GM21717 (cell line): ENCODE results near the gene GRIK4.

Source experiments
- ATAC-seq: cut with Tn5 transposase; IDR thresholded peaks from one replicate; pipeline ENCODE4 v1.9.1; 2021; ENCODE audit warnings: mild to moderate bottlenecking, moderate library complexity; ENCODE audit not compliant: unreplicated experiment

The GRIK4 gene

DNA sequence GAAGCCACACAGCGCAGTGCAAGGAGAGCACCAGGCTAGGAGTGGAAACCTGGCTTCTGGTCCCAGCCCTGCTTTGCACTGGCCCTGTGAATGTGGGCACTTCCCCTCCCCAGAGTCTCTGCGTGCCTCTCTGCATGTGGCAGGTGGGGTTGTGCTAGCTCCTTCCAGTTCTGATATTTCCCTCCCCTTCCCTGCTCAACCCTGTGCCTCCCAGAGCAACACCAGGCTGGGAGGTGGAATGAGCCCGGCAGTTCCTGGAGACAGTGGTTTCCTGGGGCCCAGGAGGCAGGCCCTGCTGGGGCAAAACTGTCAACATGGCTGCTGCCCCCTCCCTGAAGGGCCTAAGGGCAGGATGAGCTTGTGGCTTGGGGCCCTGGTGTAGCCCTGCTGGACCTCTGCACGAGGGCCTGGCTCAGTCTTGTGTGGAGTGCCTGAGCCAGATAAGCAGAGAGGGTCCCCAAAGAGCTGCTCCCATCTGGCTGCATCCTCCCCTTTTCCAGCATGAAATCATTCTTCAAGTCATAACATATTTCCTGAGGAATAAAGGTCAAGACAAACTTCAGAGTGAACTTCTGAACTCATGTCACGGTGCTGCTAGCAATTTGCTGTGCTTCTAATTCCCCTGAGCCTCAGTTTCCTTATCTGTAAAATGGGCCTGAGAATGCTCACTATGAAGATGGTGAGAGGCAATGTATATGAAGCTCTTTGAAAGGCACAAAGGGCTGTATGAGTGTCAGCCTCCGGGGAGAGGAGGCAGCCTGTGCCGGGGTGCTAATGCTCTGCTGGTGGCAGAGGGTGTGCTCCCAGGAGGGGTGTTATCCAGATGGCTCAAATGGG, 116.0 kb downstream of the GRIK4 start:
- no peak for ATAC-seq

DNA sequence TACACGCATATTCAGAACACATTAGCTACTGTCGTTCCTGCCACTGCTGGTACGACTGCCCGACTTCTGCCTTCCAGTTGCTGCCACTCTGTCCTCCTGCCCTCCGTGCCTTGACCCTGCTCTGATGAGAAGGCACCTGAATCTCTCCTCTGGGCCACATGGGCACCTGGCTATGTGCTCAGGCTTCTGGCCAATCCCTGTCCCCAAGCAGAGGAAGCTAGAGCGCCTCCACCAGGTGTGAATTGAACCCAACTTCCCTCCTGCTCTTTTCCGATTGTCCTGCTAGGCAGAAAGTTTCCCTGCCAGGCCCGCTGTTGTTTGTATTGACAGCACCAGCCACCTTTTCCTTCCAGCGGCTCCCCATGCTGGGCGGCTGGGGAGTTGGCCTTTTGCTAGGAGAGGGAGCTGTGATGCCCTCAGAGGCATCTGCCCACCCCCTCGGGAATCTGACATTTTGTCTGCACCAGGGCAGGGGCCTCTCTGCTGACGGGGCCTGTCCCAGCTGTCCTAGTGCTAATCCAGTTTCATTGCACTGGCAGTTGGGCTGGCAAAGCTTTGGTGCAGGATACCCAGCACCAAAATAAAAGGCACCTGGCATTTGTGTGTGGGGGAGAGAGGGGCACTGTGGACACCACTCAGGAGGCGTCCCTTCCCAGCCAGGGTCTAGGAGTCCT, 118.0 kb downstream of the GRIK4 start:
- ATAC-seq, result no peak

DNA sequence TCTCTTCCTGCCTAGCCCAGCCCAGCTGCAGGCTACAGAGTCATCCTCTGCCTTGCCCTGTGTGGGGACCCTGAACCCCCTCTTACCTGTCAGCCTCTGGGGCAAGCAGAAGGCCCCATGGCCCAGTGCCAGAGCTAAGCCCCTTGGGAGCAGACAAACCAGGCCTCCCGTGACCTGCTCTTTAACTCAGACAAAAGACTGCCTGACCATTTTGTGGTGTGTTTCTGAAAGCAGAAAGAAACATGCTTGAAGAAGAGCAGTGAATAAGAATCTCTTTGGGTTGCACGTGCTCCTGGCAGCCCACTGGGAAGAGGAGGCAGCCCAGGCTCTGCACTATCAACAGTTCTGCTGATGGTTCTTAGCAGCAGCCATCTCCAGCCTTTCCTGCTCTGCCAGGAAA, 118.6 kb downstream of the GRIK4 start:
- no peak for ATAC-seq

DNA sequence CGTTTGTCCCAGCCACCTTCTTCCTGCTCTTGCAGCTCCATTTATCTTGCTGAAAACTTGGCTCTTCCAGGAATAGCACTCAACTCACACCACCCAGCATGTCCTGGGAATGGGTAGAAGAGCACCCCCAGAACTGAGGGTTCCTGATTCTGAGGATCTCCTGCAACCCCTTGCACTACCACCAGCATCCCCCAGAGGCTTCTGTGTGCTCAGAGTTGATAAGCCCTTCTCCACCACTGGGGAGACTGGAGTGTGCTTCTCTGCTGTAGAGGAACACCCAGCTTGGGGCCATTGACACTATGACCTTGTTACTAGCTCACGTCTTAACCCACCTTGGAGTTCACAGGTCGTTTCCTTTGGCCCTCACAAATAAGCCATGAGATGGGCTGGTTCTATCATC, 121.0 kb downstream of the GRIK4 start:
- ATAC-seq, result no peak

DNA sequence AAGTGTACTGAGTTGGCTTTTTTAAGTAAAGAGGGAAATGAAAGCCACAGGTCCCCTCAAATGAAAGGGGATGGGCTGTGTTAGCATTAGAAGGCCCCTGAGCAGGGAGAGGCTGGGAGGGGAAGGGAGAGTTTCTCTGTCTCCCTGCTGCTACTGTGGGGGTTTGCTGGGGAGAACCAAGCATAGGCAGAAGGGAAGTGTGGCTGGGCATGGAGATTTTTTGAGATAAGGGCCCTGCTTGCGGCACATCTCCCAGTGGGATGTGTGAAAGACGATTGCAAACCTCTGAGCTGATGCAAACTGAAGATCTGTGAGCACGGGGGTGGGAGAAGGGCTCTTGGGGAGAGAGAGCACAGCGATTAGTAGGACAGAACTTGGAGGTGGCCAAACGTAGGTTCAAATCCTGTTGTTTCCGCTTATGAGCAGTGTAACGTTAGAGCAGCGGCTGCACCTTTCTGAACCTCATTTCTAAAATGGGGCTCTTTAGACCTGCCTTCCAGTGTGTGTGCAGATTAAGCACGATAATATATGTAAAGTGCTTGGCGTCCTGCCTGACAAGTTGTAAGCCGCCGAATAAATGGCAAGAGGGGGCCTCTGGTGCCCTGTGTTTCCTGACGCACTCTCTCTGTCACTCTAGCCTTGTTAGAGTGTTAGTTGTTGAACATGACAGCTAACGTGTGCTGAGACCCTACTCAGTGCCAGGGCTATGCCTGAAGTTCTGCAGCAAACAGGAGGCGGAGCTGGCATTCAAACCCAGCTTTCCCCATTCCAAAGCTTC, 122.3 kb downstream of the GRIK4 start:
- ATAC-seq, result no peak

DNA sequence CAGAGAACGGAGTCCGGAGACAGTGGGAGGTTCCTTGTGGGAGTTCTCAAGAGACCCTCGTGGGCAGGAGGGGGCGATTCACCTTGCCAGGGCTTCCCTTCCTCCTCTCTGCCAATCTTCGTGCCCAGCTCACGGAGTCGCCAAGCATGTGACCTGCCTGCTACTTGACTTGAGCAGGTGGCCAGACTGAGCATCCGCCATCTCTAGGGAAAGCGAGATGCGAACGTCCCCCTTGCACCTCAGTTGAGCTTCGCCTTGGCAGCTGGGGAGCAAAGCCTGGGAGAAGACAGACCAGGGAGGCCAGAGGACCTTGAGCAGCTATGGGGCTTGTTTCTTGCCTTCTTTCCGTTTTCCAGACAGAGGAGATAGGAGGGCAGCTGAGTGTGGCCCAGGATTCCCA, 123.2 kb downstream of the GRIK4 start:
- no peak for ATAC-seq

DNA sequence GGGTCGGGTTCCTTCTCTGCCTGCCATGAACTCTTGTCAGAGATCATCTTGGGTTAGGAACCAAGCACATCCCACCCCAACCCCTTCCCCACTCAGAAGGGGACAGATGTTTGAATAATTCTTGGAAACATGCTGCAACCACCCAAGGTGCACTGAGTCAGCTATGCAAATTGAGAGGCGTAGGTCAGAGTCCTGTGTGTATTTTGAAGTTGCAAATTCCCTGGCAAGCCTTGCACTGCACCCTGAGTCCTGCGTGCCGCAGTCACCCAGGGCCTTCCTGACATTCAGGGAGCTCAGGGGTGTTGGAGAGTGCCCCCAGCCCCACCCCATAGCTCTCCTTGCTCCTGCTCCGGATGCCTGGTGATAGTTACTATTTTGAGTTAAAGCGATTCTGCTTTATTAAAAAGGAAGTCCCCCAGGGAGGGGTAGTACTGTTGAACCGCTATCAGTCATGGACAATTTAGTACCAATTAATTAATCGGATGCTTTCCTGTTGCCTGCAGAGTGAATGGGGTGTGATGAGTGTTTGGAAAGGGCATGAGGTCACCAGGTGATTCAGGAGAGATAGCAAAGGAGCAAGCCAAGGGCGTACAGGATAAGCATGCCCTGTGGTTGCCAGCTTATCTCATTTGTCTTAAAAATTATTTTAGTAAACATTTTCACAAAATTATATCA, 123.7 kb downstream of the GRIK4 start:
- no peak for ATAC-seq

DNA sequence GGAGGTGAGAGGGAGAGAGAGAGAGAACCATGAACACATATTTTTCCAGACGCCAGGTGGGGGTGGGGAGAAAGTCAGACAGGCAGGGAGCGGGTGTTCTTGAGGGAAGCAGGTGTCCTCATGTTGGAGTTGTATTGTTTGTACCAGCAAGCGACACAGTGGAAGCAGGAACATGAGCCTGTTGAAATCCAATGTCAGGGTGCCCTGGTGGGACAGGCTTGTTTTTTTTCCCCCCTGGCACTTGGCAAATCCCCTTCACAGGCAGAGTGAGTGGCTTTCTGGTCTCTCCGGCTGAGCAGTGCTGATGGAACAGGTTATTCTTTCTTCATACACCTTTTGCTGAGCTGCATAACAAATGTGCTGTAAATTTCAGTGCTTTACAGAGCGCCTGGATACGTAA, 125.6 kb downstream of the GRIK4 start:
- no peak for ATAC-seq

DNA sequence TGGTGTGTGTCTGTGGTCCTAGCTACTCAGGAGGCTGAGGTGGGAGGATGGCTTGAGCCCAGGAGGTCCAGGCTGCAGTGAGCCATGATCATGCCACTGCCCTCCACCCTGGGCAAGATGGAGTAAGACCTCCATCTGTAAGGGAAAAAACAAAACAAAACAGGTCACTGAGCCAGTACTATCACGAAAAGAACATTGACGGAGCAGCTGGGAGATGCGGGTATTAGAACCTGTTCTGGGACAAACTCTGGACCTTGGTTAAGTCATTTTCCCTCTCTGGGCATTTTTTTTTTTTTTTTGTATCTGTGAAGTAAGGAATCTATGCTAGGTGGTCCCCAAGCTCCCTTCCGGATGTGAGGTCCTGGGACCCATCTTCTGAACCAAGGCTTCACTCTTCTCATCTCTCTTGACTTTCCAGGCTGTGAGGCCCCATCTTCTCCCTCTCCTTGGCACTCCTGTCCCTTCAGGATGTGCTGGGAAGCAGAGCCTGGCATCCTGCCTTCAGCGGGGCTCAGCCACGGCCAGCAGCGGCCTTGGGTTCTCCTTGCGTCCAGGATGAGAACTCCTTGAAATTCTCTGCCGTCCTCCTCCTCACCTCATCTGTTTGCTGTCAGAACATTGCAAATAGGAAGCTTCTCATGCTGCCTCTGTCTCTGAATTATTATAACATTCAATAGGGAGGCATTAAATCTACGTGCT, 130.8 kb downstream of the GRIK4 start:
- no peak for ATAC-seq

DNA sequence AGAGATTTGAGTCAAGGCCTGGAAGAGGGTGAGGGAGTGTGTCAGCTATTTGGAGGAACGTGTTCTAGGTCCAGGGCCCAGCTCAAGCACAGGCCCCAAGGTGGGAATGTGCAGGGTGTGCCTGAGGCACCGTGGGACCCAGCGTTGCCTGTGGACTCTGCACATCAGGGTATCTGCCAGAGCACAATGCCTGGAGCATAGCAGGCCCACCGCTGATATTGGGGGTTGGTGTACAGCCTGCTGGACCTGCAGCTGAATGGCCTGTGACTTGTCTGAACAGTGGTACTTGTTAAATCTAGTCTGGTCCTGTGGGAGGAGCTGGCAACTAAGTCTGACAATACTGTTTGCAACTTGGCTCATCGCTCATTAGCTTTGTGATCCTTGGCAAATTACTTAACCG, 131.7 kb downstream of the GRIK4 start:
- ATAC-seq, result no peak

DNA sequence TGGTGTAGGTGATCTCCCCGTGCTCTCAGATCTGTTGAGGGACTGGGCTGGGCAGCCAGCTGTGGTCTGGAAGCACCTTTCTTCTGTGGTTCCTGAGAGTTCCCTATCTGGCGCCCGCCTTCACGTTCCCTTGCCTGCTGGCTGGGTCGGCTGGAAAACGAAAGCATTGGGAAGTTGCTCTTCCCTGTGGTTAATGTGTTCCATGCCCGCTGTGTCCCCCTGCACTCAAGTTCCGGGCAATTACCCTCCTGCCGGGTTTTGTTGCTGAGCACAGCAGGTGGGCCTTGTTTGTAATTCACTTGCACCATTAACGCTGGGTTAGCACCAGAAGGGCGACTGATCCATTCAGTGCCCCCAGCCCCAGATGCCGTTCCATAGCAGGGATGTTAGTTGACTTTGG, 134.1 kb downstream of the GRIK4 start:
- ATAC-seq, result no peak

DNA sequence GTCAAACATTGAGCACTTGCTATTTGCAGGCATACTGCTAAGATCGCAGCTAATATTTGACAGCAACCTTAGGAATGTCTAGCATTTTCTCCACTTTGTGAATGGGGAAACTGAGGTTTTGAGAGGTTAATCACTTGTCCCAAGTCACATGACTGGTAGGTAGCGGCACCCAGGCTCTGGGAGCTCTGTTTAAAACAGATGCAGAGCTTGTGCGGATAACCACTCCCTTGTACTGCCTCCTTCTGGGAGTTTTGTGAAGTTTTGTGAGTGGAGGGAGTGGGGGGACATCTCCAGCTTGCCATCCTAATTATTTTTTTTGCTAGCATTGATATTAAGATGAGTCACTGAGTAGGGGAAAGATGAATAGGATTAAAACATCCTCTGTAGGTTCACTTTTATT, 134.7 kb downstream of the GRIK4 start:
- ATAC-seq, result no peak

DNA sequence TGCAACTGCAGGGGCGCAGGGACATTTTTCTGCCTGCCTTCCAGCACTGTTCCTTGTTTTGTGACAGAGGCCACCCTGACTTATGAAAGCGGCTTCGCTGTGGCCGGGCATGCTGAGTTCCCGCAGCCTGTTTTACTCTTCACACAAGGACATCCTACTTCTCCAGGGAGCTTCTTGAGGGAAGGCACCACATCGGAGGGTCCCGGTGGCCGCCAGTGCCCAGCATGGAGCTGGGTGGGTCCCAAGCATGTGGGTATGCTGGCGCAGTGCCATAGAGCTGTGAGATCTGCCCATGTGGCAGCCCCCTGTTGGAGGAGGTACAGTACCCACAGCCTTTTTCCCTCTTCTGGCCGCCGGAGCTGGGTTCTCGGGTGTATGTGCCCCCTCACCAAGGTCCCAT, 136.1 kb downstream of the GRIK4 start:
- no peak for ATAC-seq

DNA sequence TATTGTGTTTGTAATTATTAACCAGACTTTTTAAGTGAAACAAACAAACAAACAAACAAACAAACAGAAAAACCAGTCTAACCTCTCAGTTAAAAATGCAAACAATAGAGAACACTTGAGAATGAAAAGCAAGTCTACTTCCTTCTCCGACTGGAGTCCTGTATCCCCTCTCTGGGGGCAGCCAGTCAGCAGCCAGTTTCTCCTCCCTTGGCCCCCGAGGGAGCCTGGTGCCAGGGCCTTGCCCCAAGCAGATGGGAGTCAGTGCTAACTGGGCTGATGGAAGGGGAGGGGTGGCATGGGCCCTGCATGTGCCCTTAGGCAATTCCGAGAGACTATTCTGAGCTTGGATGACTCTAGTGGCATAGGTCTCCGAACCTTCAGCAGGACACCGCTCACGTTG, 137.2 kb downstream of the GRIK4 start:
- ATAC-seq, result no peak

DNA sequence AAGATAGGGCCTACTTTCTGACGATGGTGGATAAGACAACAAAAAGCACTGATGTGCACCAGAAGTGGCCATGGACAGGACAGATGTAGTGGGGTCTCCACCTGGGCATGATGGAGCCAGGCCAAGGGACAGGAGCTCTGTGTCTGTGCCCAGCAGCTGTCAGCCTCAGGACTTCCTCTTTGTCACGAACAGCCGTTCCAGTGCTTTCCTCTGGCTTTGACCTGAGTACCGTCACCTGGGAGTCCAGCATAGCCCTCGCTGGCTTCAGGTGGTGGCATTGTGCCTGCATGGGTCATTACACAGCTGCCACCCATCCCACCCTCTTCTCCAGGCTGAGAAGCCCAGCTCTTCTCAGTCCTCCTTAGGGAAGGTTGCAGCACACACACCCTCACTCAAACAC, 137.8 kb downstream of the GRIK4 start:
- ATAC-seq, result no peak

DNA sequence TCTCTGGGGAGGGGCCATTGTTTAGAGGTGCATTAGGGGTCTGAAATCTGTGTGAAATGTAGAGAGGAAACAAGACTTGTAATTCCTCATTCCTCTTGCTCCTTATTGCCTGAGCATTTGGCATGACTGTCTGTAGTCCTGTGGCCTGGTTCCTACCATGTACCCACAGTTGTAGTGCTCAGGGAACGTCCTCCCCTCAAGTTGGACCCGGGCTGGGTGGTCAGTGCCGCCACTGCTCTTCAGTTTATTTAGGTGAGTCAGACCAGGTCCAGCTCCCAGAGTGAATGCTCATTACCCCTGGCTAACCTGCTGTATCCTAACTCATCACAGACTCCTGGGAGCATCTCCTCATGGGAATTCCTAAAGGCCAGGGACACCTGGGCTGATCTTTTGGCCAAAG, 139.8 kb downstream of the GRIK4 start:
- no peak for ATAC-seq

DNA sequence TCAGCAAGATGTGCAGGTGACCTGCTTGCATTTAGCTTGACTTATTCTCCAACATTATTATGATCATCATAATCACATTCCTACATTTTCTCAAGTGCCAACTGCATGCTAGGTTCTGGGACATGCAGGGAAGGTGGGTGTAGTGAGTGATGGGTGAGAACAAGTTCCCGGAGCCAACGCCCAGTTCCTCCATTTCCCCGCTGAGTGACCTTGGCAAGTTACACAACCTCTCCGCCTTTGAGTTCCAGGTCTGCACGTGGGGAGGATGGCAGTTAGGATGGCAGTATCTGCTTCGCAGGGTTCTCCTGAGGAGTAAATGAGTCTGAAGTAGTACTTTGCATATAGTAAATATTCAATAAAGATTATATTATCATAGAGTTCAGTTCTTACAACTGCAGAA, 140.3 kb downstream of the GRIK4 start:
- no peak for ATAC-seq

DNA sequence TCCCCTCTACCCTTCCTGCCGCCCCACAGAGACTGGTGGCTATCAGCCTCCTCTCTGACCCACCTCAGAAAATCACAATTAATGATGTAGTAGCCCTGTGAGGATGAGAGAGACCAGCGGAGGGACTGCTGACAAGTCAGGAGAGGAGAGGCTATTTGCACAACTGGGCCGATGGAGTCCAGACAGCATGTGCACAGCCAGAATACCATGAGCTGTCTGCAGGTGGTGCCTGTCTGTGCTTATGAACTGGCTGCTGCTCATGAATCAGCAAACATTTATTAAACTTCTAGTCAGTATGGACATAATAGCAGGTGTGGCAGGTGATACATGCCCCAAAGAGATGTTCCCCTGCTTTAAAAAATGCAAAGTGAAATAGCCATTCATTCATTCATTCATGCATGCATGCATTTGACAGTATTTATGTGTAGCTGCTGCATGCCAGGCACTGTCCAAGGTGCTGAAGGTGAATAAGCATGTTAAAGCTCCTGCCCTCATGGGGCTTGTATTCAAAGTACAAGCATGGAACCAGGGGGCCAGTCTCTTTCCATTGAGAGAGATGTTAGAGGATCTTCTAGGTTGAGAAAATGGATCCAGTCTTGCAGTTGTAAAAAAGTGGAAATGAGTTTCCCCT, 141.3 kb downstream of the GRIK4 start:
- ATAC-seq, result no peak

DNA sequence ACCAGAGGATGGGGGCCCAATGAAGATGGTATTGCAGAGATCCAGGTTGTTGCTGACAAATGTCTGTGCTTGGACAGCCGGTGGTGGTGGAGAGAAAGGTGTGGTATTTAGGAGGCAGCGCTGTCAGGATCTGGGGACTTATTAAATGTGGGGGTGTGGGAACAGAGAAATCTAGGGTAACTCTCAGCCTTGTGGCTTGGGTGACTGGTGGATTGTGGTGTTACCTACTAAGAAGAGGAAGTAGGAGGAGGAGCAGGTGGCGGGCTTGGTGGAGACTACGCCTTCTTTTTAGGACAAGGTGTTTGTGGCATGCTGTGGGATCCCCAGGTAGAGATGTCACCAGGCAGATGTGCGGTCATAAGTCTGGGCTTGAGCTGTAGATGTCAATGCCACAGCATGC, 144.0 kb downstream of the GRIK4 start:
- ATAC-seq, result no peak
